Anterior cingulate cortex (tissue), 58 donors: ENCODE results near the gene ZNF101.

Experiments used
- DNase-seq, 58 donors: peaks; one replicate each; lab custom pipeline; 2025; lab: John Stamatoyannopoulos, UW

ZNF101 gene

GRCh38 chr19:19637523-19638251 is 31.0 kb upstream of the ZNF101 start:
- DNase-seq = no peak

GRCh38 chr19:19642506-19643157 is 26.0 kb upstream of the ZNF101 start:
- DNase-seq = peak in 4 of 58 donors; percentile 13 to 30 (median 18)

GRCh38 chr19:19643158-19644053 is 25.2 kb upstream of the ZNF101 start, which contains the start of gene GMIP:
Gene GMIP, minus strand, starts transcription at chr19:19643657. Its CDS starts 128 bp downstream, at chr19:19643529.
- peak in 50 of 58 donors; percentile 6 to 82 (median 39) for DNase-seq

- peak in 1 of 58 donors; percentile 31 for DNase-seq
Observed at GRCh38 chr19:19644054-19644388, 24.6 kb upstream of the ZNF101 start.

GRCh38 chr19:19645233-19645870 is 23.3 kb upstream of the ZNF101 start:
- no peak for DNase-seq

- DNase-seq = no peak
Observed at GRCh38 chr19:19647037-19647835, 21.4 kb upstream of the ZNF101 start.

- DNase-seq = no peak
Observed at GRCh38 chr19:19649155-19649554, 19.5 kb upstream of the ZNF101 start.

GRCh38 chr19:19649580-19649995 is 19.1 kb upstream of the ZNF101 start:
- DNase-seq = no peak

- peak in 3 of 58 donors; percentile 12 to 32 (median 22) for DNase-seq
Observed at GRCh38 chr19:19650331-19650730, 18.3 kb upstream of the ZNF101 start.

- DNase-seq = peak in 48 of 58 donors; percentile 8 to 73 (median 42)
Observed at GRCh38 chr19:19651076-19651475, 17.6 kb upstream of the ZNF101 start.

GRCh38 chr19:19652482-19653295 is 15.9 kb upstream of the ZNF101 start:
- DNase-seq = no peak

- DNase-seq = no peak
Observed at GRCh38 chr19:19653597-19654147, 15.0 kb upstream of the ZNF101 start.

GRCh38 chr19:19654441-19654840 is 14.2 kb upstream of the ZNF101 start:
- no peak for DNase-seq

- no peak for DNase-seq
Observed at GRCh38 chr19:19655051-19655594, 13.5 kb upstream of the ZNF101 start.

GRCh38 chr19:19655641-19656343 is 12.8 kb upstream of the ZNF101 start:
- DNase-seq = no peak

GRCh38 chr19:19656451-19657396 is 11.9 kb upstream of the ZNF101 start:
- DNase-seq = no peak
